ENCODE results near the gene ZBTB7A. TPM values are rescaled to one million over a fixed set of nuclear protein-coding genes. Genes with fewer than 3 reads are reported as not detected.

ZBTB7A gene
- total and polyA plus RNA-seq, 2 of the 4 experiments (the other 2 are of a cell fraction): 3.2 to 10.3 TPM

- Histone ChIP-seq H4K20me1 (ENCODE audit: insufficient read depth, low read length) (peaks cover 61% of the 10 kb centered on the region), H3K9me3 (ENCODE audit: control insufficient read depth, insufficient read depth, low read length) (no peaks in the 10 kb centered on the region), H3K9me1 (ENCODE audit: insufficient read depth, low read length) (0 out of 2 replicates have a peak, but pooled peaks cover 2% of the 10 kb centered on the region), H2BK15ac (ENCODE audit: low read depth, low read length) (no peak overlapping the region), H3K36me3 (ENCODE audit: control insufficient read depth, insufficient read depth, low read length) (peaks cover 37% of the 10 kb centered on the region; the same call in 1 of the 2 replicates), H3K79me1 (ENCODE audit: low read depth in 1 of 2, low read length in 2 of 2) (peaks cover 4 to 49% of the 10 kb centered on the region in 2 experiments; a peak in 3 of 4 replicates), H2AFZ (replicated peaks; ENCODE audit: low read length, poor library complexity) (no peak overlapping the region), H3K14ac (replicated peaks; ENCODE audit: low read depth, low read length) (no peak overlapping the region), H4K5ac (ENCODE audit: low read depth, low read length) (no peak overlapping the region), H3K4me1 (ENCODE audit: control insufficient read depth, insufficient read depth, low read length) (no peaks in the 10 kb centered on the region; the same call in 1 of the 2 replicates), H3K9ac (ENCODE audit: low read depth, low read length) (no peak overlapping the region), H2AK5ac (ENCODE audit: low read depth, low read length) (no peak overlapping the region), H3K27me3 (ENCODE audit: control insufficient read depth, insufficient read depth, low read length) (no peaks in the 10 kb centered on the region), H2BK5ac (ENCODE audit: low read depth, low read length, poor library complexity, severe bottlenecking) (no peak overlapping the region), H4K8ac (ENCODE audit: low read depth in 2 of 2, low read length in 2 of 2) (no peak overlapping the region), H3K4ac (ENCODE audit: low read depth, low read length) (no peak overlapping the region), H2BK20ac (ENCODE audit: low read depth, low read length) (no peak overlapping the region), H3K27ac (ENCODE audit: insufficient read depth, low read length) (no peak overlapping the region), H3K23ac (ENCODE audit: low read depth, low read length) (no peak overlapping the region), H2AK9ac (replicated peaks; ENCODE audit: low read depth, low read length, poor library complexity) (no peak overlapping the region), H3K4me3 (ENCODE audit: insufficient read depth, low read depth, low read length) (no peak overlapping the region), H2BK120ac (ENCODE audit: low read depth, low read length) (no peak overlapping the region), H3K56ac (ENCODE audit: extremely low read depth, insufficient read depth, low read length) (no peak overlapping the region), H3K4me2 (ENCODE audit: low read depth, low read length) (no peak overlapping the region), H4K91ac (ENCODE audit: insufficient read depth, low read depth, low read length) (no peak overlapping the region), H3K18ac (ENCODE audit: low read depth, low read length) (no peak overlapping the region)
- no TSS peak for BruUV-seq (replicated peaks)
- in situ Hi-C loops (cut with MboI; ENCODE audit: low sequenced_read_pairs) (no loop called here), intact Hi-C loops (cut with micrococcal nuclease) (no loop called here), dilution Hi-C loops (cut with HindIII; ENCODE audit: low sequenced_read_pairs, unreplicated experiment) (no loop called here)
- ChIA-PET POLR2A (ENCODE audit: unreplicated experiment) (no interaction called here), CTCF (no interaction called here)
- ATAC-seq (ENCODE audit: low read depth) (no peak), DNase-seq (no peak)
- WGBS, 2 experiments (ENCODE audit: extremely low coverage in 2 of 2, insufficient read length in 1 of 2): 96% methylated on average over 5 of the region's 14 CpGs; no CpG with 5 or more reads in 1 of the 2 experiments
- TF ChIP-seq MAFK (IDR thresholded peaks at IDR 0.05; ENCODE audit: low read depth, low read length) (no peak), BHLHE40 (IDR thresholded peaks at IDR 0.05; ENCODE audit: low read depth, low read length) (no peak), CTCF (conservative IDR thresholded peaks at IDR 0.05; ENCODE audit: low read depth, low read length) (no peak), CHD1 (IDR thresholded peaks at IDR 0.05; ENCODE audit: low read depth, low read length) (no peak)
- TF ChIP-seq, protein P1, sequence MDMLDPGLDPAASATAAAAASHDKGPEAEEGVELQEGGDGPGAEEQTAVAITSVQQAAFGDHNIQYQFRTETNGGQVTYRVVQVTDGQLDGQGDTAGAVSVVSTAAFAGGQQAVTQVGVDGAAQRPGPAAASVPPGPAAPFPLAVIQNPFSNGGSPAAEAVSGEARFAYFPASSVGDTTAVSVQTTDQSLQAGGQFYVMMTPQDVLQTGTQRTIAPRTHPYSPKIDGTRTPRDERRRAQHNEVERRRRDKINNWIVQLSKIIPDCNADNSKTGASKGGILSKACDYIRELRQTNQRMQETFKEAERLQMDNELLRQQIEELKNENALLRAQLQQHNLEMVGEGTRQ (IDR thresholded peaks at IDR 0.05; ENCODE audit: low read depth, low read length): no peak
Measured at GRCh38 chr19:4042731-4043082, 24.0 kb downstream of the ZBTB7A start.
